GM18499 (cell line): ENCODE results near the gene SUSD1.
A peak's percentile ranks its signal among the peaks of the same experiment; 100 is the strongest.

Source experiments
- ATAC-seq: cut with Tn5 transposase; IDR thresholded peaks from one replicate; pipeline ENCODE4 v1.9.1; 2021; ENCODE audit warnings: moderate number of reproducible peaks; ENCODE audit not compliant: insufficient read depth, unreplicated experiment

Gene SUSD1

GRCh38 chr9:112072721-112073638 lies 102.1 kb downstream of the SUSD1 start:
- ATAC-seq, result no peak

- no peak for ATAC-seq
These were observed 105.6 kb downstream of the SUSD1 start for GRCh38 chr9:112069318-112070169.

- ATAC-seq, result no peak
These were observed 109.1 kb downstream of the SUSD1 start for GRCh38 chr9:112065806-112066606.

GRCh38 chr9:112064871-112065270 lies 110.2 kb downstream of the SUSD1 start:
- no peak for ATAC-seq

- ATAC-seq, result no peak
These were observed 111.5 kb downstream of the SUSD1 start for GRCh38 chr9:112063586-112063985.

- no peak for ATAC-seq
These were observed 111.9 kb downstream of the SUSD1 start for GRCh38 chr9:112063151-112063550.

GRCh38 chr9:112061152-112061740 lies 113.9 kb downstream of the SUSD1 start:
- peak; percentile 57 for ATAC-seq

- ATAC-seq, result no peak
These were observed 115.2 kb downstream of the SUSD1 start for GRCh38 chr9:112059966-112060320.

- ATAC-seq, result no peak
These were observed 115.7 kb downstream of the SUSD1 start for GRCh38 chr9:112059145-112059965.

GRCh38 chr9:112056996-112057395 lies 118.1 kb downstream of the SUSD1 start:
- no peak for ATAC-seq

GRCh38 chr9:112054916-112055315 lies 120.2 kb downstream of the SUSD1 start:
- no peak for ATAC-seq

- no peak for ATAC-seq
These were observed 123.3 kb downstream of the SUSD1 start for GRCh38 chr9:112051812-112052211.

- ATAC-seq, result no peak
These were observed 124.3 kb downstream of the SUSD1 start for GRCh38 chr9:112050544-112051475.

- no peak for ATAC-seq
These were observed 125.1 kb downstream of the SUSD1 start for GRCh38 chr9:112049811-112050516.

GRCh38 chr9:112048924-112049691 lies 126.0 kb downstream of the SUSD1 start:
- no peak for ATAC-seq

GRCh38 chr9:112047538-112048066 lies 127.5 kb downstream of the SUSD1 start:
- no peak for ATAC-seq

GRCh38 chr9:112046181-112046580 lies 128.9 kb downstream of the SUSD1 start:
- no peak for ATAC-seq
